ENCODE results near the gene LCE3E. TPM values are rescaled to one million over a fixed set of nuclear protein-coding genes. Genes with fewer than 3 reads are reported as not detected.

The LCE3E gene
- total RNA-seq, 1 donor from 2014 or later = not detected

- intact Hi-C loops (cut with micrococcal nuclease) = no loop called here
- H3K27me3 ChIP-seq (ENCODE audit: low read depth) = peaks cover 27% of the 10 kb centered on the region
- H3K27ac ChIP-seq (replicated peaks) = no peak overlapping the region
- no peaks in the 10 kb centered on the region for H3K36me3 ChIP-seq
- TF ChIP-seq, protein P1, sequence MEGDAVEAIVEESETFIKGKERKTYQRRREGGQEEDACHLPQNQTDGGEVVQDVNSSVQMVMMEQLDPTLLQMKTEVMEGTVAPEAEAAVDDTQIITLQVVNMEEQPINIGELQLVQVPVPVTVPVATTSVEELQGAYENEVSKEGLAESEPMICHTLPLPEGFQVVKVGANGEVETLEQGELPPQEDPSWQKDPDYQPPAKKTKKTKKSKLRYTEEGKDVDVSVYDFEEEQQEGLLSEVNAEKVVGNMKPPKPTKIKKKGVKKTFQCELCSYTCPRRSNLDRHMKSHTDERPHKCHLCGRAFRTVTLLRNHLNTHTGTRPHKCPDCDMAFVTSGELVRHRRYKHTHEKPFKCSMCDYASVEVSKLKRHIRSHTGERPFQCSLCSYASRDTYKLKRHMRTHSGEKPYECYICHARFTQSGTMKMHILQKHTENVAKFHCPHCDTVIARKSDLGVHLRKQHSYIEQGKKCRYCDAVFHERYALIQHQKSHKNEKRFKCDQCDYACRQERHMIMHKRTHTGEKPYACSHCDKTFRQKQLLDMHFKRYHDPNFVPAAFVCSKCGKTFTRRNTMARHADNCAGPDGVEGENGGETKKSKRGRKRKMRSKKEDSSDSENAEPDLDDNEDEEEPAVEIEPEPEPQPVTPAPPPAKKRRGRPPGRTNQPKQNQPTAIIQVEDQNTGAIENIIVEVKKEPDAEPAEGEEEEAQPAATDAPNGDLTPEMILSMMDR (IDR thresholded peaks at IDR 0.05; ENCODE audit: borderline replicate concordance) = peak; percentile 43
- DNase-seq = no peak
- H3K9me3 ChIP-seq (replicated peaks) = peaks cover 20% of the 10 kb centered on the region
- no peak overlapping the region for H3K4me3 ChIP-seq
- H3K4me1 ChIP-seq = no peaks in the 10 kb centered on the region
Observed at GRCh38 chr1:152533327-152533938, 33.1 kb downstream of the LCE3E start.

DNA sequence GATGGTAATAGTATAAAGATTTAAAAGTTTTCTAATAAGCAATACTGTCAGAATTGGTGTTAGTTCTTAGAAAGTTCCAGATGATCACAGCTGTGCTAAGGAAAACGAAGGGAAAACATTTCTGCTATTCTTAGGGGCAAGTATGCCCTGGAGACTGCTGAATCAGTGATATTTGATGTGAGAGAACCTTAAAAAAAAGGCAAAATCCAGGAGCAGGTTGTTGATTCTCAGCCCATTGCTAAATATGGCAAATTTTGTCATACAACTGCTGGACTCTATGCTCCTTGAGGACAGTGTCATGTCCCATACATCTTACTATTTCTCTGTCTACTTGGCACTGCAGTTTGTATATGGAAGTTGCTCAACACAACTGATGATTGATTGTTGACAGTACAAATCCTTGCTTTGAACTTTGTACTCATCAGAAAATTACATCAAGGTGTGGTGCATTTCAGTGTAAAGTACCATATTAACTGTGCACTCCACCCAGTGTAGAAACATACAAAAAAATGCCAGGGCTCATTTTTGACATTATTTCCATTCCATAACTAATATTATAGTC is 41.4 kb downstream of the LCE3E start:
- no peaks in the 10 kb centered on the region for H3K36me3 ChIP-seq
- no peak overlapping the region for H3K4me3 ChIP-seq
- intact Hi-C loops (cut with micrococcal nuclease) = no loop called here
- H3K27me3 ChIP-seq (ENCODE audit: low read depth) = peaks cover 21% of the 10 kb centered on the region
- no peak for DNase-seq
- H3K9me3 ChIP-seq (replicated peaks) = peaks cover 39% of the 10 kb centered on the region
- no peaks in the 10 kb centered on the region for H3K4me1 ChIP-seq
- no peak overlapping the region for H3K27ac ChIP-seq (replicated peaks)
- TF ChIP-seq, protein P1 (IDR thresholded peaks at IDR 0.05; ENCODE audit: borderline replicate concordance) = no peak

DNA sequence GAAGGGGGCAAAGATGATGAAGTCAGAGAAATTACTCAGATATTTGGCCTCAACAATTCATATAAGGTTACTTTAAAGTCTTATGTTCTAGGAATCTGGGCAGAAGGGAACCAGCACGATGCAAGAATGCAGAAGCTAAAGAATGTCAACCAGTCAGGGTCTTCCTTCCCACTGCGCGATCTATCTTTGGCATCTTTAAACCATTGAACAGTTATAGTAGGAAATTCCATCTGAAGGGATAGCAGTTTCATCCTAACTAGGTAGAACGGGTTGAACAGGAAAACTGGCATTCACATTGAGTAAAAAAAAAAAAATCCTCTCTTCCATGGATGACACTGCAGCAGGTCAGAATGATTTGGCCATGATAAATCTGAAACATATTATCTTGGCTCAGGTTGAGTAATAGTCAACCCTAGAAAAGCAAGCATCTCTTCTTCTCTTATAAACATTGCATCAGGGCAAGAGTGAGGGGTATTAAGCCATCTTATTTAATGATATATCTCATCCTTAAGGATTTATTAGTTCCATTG is 46.0 kb downstream of the LCE3E start:
- TF ChIP-seq, protein P1 (IDR thresholded peaks at IDR 0.05; ENCODE audit: borderline replicate concordance) = no peak
- Histone ChIP-seq H3K36me3 (no peaks in the 10 kb centered on the region), H3K9me3 (replicated peaks) (peaks cover 18% of the 10 kb centered on the region), H3K27me3 (ENCODE audit: low read depth) (peaks cover 54% of the 10 kb centered on the region), H3K4me3 (no peak overlapping the region), H3K4me1 (peaks cover 2% of the 10 kb centered on the region), H3K27ac (replicated peaks) (no peak overlapping the region)
- no peak for DNase-seq
- intact Hi-C loops (cut with micrococcal nuclease) = no loop called here

DNA sequence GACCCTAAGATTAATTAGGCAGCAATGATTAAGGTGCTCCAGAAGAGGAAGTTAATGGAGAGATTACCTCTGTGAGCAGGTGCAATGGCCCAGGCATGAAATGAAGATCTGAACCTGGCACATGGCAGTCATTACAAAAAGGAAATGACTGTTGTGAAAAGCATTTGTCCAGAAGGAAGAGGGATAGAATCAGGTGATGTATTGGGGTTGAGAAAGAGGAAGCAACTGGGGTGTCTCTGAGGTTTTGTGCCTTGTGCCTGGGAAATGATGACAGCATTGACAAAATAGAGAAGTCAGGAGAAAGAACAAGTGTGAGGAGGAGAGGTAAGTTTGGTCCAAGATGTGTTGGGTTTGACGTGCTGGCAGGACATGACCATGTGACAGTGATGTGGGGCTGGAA is 46.7 kb downstream of the LCE3E start:
- H3K4me1 ChIP-seq = peaks cover 8% of the 10 kb centered on the region
- H3K27me3 ChIP-seq (ENCODE audit: low read depth) = peaks cover 62% of the 10 kb centered on the region
- no peak overlapping the region for H3K27ac ChIP-seq (replicated peaks)
- no peak for DNase-seq
- no peak overlapping the region for H3K4me3 ChIP-seq
- TF ChIP-seq, protein P1 (IDR thresholded peaks at IDR 0.05; ENCODE audit: borderline replicate concordance) = no peak
- H3K9me3 ChIP-seq (replicated peaks) = peaks cover 18% of the 10 kb centered on the region
- intact Hi-C loops (cut with micrococcal nuclease) = no loop called here
- no peaks in the 10 kb centered on the region for H3K36me3 ChIP-seq

- Histone ChIP-seq H3K27ac (replicated peaks) (no peak overlapping the region), H3K4me1 (peaks cover 8% of the 10 kb centered on the region), H3K9me3 (replicated peaks) (no peaks in the 10 kb centered on the region), H3K36me3 (no peaks in the 10 kb centered on the region), H3K27me3 (ENCODE audit: low read depth) (peaks cover 73% of the 10 kb centered on the region), H3K4me3 (no peak overlapping the region)
- no peak for DNase-seq
- TF ChIP-seq, protein P1 (IDR thresholded peaks at IDR 0.05; ENCODE audit: borderline replicate concordance) = no peak
- intact Hi-C loops (cut with micrococcal nuclease) = no loop called here
Observed at GRCh38 chr1:152517237-152517811, 49.3 kb downstream of the LCE3E start.

Data from left ventricle myocardium inferior (tissue), 1 donor.